ENCODE results near the gene DOCK4.

DNA sequence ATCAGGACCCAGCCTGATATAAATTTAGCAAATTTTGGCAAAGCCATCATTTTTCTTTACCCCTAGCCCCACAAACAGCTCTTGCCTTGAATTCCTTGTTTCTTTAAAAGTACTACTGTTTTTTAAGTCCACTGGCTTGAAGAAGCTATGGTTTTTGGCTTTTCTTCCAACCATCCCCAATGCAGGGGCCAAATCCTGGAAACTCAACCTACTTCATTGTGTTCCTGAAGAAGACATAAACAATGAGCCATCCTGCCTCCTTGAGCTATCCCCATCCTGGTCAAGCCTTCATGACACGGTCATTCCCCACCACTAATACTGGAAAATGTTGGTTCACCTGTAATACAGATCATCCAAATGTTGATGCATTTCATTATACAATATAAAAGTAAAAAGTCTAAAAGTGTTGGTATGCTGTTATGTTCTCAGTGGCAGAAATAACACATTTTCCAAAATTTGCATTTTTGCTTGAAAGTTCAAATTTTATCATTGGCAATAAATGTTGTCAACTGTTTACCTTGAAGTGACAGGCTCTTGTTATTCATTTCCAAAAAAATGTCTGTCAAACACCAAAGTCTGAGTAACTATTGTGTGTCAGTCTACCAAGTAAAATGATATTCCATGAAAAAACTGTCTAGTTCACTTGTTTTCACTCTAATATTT lies 92.2 kb downstream of the DOCK4 start:
- TF ChIP-seq EZH2phosphoT487 (IDR thresholded peaks at IDR 0.05; ENCODE audit: insufficient read depth, low read depth): no peak
- no peak for TF ChIP-seq EZH2 (IDR thresholded peaks at IDR 0.05; ENCODE audit: insufficient read depth, poor library complexity, severe bottlenecking)
